ENCODE data around the gene FUT3. TPM values are rescaled to one million over a fixed set of nuclear protein-coding genes. Genes with fewer than 3 reads are reported as not detected.

Gene FUT3
- total RNA-seq, 1 experiment from 2014 or later, result 0.48 TPM

GRCh38 chr19:5803752-5804515 is 47.3 kb downstream of the FUT3 start:
- POLR2A ChIA-PET, result interaction anchor here (0.6 to 1.7 kb wide), 11 partner anchors 9 to 143 kb away, joined by 3 to 22 read pairs (median 3); partner anchors contain the start of genes CATSPERD and LONP1
- ATAC-seq (peak; percentile 85), DNase-seq (ENCODE audit: low spot score) (peak; percentile 99)
- Mint-ChIP-seq H3K27ac (no peak overlapping the region), H3K27me3 (ENCODE audit: low read depth) (peaks cover 47% of the 10 kb centered on the region), H3K36me3 (no peaks in the 10 kb centered on the region), H3K4me1 (peaks cover 13% of the 10 kb centered on the region), H3K9me3 (no peaks in the 10 kb centered on the region), H3K4me3 (peak overlapping the region; percentile 75)
- CTCF ChIA-PET, result interaction anchor here (0.5 to 2.1 kb wide), 90 partner anchors 9 to 1257 kb away, joined by 3 to 115 read pairs (median 6); partner anchors contain the start of genes CAPS, CATSPERD, DUS3L and FUT6
- TF ChIP-seq NR2C2 (CRISPR knock-in tag; IDR thresholded peaks at IDR 0.05) (peak; percentile 51), ERG (CRISPR knock-in tag; IDR thresholded peaks at IDR 0.05) (no peak), GRHL2 (CRISPR knock-in tag; IDR thresholded peaks at IDR 0.05; ENCODE audit: insufficient replicate concordance, severe bottlenecking) (no peak), SMAD3 (CRISPR knock-in tag; IDR thresholded peaks at IDR 0.05; ENCODE audit: borderline replicate concordance) (peak; percentile 81; the same call in 1 of the 2 replicates), TEAD1 (CRISPR knock-in tag; IDR thresholded peaks at IDR 0.05) (no peak), GTF2I (CRISPR knock-in tag; conservative IDR thresholded peaks at IDR 0.05) (no peak), ATF1 (CRISPR knock-in tag; IDR thresholded peaks at IDR 0.05) (0 out of 2 replicates have a peak, but pooled peaks have one; percentile 36), ZNF416 (CRISPR knock-in tag; IDR thresholded peaks at IDR 0.05) (no peak), E2F1 (CRISPR knock-in tag; IDR thresholded peaks at IDR 0.05) (peak; percentile 72; the same call in 1 of the 2 replicates), ZNF512 (CRISPR knock-in tag; IDR thresholded peaks at IDR 0.05; ENCODE audit: borderline replicate concordance) (0 out of 2 replicates have a peak, but pooled peaks have one; percentile 31), TP53 (CRISPR knock-in tag; IDR thresholded peaks at IDR 0.05) (0 out of 2 replicates have a peak, but pooled peaks have one; percentile 75), ZNF423 (CRISPR knock-in tag; IDR thresholded peaks at IDR 0.05) (peak; percentile 3; the same call in 1 of the 2 replicates), NR1H2 (CRISPR knock-in tag; IDR thresholded peaks at IDR 0.05) (peak; percentile 78), KAT7 (CRISPR knock-in tag; IDR thresholded peaks at IDR 0.05; ENCODE audit: borderline replicate concordance) (no peak), USF1 (CRISPR knock-in tag; IDR thresholded peaks at IDR 0.05) (peak; percentile 0; the same call in 1 of the 2 replicates), RORB (CRISPR knock-in tag; IDR thresholded peaks at IDR 0.05) (no peak), FOXP1 (CRISPR knock-in tag; IDR thresholded peaks at IDR 0.05; ENCODE audit: borderline replicate concordance) (peak; percentile 97), SOX15 (CRISPR knock-in tag; IDR thresholded peaks at IDR 0.05) (no peak), ZNF138 (CRISPR knock-in tag; conservative IDR thresholded peaks at IDR 0.05) (no peak), ATF3 (CRISPR knock-in tag; conservative IDR thresholded peaks at IDR 0.05) (0 out of 2 replicates have a peak, but pooled peaks have one; percentile 39), ZNF425 (CRISPR knock-in tag; conservative IDR thresholded peaks at IDR 0.05) (no peak), FOXP4 (CRISPR knock-in tag; IDR thresholded peaks at IDR 0.05) (peak; percentile 92), PRDM15 (CRISPR knock-in tag; IDR thresholded peaks at IDR 0.05) (no peak; the same call in 1 of the 2 replicates)

Data from WTC11 (cell line).